Measurements from ENCODE around the gene HOXD8.

Gene HOXD8

DNA sequence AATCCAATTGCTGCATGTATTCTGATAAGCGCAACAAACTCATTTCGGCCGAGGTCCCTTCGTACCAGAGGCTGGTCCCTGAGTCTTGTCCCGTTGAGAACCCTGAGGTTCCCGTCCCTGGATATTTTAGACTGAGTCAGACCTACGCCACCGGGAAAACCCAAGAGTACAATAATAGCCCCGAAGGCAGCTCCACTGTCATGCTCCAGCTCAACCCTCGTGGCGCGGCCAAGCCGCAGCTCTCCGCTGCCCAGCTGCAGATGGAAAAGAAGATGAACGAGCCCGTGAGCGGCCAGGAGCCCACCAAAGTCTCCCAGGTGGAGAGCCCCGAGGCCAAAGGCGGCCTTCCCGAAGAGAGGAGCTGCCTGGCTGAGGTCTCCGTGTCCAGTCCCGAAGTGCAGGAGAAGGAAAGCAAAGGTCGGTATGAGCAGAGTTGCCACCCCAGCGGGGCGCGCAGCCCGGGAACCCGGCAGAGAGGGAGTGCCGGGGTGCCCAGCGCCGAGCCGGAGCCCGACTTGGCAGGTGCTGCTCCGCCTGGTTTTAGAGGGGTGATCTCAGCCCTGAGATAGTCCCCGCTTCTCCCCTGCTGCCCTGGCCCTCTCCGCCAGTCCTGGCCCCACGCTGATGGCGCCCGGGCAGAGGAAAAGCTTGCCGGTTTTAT, 12.2 kb upstream of the HOXD8 start:
- DNase-seq = peak; percentile 50

DNA sequence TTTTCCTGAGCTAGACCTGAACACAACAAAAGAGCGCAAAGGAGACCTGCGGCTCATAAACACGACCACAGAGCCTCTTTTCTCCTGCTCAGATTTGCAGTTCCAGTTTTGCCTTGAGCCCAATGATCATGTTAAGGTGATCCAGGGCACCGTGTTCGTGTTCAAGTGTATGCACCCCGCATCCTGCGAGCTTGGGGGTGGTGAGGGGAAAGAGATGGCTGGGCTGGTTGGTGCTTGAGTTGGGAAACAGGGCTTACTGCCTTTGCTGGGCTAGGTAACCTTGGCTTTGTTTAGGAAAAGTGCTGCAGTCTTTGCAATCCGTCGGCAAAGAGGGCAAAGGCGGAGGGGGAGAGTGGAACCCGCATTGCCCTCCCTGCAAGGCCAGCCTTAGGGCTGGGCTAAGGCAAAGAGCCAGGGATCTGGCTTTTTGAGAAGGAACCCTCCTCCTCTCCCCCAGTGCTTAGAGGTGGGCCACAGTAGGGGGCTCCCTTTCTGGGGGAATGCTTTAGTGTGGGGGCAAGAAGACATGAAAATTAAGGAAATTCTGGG, 11.6 kb upstream of the HOXD8 start:
- no peak for DNase-seq

DNA sequence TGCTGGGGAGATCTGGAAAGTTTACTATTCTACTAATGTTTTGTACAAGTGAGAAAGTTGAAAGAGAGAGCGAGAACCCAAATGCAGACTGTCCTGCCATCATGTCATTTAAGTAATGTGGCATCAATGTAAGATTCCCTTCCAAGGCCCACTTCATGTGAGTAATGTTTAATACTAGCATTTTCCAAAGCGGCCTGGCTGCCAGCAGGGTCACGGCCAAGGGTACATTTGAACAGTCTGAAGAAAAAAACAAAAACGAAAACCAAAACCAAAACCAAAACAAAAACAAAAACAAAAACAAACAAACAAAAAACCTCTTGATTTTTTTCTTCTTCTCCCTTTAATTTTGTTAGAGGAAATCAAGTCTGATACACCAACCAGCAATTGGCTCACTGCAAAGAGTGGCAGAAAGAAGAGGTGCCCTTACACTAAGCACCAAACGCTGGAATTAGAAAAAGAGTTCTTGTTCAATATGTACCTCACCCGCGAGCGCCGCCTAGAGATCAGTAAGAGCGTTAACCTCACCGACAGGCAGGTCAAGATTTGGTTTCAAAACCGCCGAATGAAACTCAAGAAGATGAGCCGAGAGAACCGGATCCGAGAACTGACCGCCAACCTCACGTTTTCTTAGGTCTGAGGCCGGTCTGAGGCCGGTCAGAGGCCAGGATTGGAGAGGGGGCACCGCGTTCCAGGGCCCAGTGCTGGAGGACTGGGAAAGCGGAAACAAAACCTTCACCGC, 10.7 kb upstream of the HOXD8 start:
- DNase-seq = no peak

DNA sequence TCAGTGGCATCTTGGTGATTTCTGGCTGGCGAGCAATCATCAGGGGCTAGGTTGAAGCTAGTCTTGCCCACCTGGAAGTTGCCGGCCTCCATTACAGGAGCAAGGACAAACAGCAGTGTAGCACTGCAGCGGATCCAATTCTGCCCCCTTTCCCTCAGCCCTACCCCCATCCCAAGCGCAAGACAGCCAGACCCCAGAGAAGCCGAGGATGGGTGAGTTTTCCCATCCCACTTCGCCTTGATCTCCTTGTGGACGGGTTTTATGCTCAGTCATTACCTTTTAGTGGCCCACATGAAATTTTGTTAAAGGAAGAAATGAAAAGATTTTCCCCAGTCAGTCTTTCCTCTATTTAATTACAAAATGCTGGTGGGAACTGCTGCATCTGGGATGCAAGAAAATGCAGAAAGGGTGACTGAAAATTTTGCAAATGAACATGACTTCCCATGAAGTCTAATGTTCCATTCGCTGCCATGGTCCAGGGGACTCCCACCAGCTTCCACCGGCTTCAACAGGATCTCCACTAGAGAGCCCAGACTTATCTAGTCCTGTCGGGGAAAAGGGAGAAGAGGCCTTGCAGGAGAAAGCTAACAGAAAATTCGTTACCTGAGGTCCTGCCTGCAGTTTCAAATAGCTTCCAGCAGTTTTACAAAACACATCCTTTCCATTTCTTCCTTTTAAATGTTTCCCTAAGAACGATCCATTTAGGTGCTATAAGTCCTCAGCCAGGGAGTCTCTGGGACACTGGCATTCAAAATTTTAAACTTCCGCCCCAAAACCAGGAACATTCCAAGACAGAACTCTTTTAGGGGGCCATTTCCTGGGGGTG, 8.9 kb upstream of the HOXD8 start:
- no peak for DNase-seq

DNA sequence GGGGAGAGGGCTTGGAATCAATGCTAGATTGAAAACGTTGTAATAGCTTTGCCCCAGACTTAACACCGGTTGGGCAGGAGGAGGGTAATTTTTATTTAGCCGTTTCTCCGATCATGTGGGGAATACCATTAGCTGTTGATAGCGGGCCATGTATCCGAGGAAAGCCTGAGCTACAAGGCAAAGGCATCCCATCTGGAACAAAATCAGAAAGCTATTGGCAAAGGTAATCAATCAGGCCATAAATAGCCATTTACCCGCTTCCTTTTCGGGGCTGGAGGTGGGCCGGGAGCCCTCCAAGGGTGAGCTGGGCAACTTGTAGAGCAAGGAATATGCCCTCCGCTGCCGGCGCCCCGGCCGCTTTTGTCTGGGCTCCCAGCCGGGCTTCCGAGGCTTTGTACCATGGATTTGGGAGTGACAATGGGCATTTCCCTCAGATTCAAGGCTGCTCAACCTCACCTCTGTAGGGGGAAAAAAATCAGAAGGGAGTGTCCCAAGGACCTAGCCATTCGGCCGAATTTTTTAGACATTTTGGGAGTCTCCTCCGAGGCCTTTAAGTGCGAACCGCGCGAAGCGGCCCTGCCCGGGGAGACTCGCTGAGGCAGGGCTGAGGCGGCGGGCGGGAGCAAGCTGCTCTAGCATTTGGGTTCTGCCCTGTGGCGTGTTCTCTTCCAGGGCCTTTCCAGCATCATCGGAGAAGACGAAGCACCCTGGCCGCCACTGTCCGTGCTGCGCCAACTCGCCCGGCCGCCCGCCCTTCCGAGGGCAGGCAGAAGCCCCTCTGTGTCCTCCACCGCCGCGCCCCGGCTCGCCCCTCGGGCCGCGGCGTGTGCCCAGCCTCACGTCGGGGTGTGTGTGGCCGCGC, 8.1 kb upstream of the HOXD8 start:
- no peak for DNase-seq

DNA sequence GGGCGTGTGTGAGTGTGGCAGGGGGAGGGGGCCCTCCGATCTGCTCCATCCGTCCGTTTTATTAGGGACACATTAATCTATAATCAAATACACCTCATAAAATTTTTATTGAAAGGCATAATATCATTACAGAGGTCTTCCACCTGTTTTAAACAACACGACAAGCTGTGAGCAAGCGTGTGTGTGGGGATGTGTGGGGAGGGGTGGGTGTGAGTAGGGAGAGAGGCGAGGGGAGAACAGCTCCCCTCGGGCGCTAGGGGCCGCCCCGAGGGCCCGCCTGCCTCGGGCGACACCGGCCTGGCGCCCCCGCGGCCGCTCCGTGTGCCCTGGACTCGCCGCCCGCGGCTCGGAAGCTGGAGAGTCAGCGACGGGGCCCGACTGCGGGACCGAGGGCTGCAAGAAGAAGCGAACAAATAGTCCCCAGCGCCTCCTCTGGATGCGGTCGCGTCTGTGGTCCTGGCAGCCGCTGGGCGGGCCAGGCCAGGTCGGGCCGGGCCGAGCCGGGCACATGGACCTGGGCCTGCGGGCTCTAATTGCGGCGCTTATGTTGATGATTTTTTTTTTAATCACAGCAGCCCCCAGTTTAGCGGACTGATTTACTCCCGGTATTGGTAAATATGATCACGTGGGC, 7.3 kb upstream of the HOXD8 start:
- DNase-seq = no peak

DNA sequence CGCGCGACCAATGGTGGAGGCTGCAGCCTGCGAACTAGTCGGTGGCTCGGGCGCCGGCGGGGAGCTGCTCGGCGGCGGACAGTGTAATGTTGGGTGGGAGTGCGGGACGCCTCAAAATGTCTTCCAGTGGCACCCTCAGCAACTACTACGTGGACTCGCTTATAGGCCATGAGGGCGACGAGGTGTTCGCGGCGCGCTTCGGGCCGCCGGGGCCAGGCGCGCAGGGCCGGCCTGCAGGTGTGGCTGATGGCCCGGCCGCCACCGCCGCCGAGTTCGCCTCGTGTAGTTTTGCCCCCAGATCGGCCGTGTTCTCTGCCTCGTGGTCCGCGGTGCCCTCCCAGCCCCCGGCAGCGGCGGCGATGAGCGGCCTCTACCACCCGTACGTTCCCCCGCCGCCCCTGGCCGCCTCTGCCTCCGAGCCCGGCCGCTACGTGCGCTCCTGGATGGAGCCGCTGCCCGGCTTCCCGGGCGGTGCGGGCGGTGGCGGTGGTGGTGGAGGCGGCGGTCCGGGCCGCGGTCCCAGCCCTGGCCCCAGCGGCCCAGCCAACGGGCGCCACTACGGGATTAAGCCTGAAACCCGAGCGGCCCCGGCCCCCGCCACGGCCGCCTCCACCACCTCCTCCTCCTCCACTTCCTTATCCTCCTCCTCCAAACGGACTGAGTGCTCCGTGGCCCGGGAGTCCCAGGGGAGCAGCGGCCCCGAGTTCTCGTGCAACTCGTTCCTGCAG, 6.7 kb upstream of the HOXD8 start, which contains the start of gene HOXD9:
TSS of gene HOXD9 (plus strand) at position 37 of the 728 bp plus-strand sequence. CDS start at position 87, 50 bp downstream.
- DNase-seq = peak; percentile 68

DNA sequence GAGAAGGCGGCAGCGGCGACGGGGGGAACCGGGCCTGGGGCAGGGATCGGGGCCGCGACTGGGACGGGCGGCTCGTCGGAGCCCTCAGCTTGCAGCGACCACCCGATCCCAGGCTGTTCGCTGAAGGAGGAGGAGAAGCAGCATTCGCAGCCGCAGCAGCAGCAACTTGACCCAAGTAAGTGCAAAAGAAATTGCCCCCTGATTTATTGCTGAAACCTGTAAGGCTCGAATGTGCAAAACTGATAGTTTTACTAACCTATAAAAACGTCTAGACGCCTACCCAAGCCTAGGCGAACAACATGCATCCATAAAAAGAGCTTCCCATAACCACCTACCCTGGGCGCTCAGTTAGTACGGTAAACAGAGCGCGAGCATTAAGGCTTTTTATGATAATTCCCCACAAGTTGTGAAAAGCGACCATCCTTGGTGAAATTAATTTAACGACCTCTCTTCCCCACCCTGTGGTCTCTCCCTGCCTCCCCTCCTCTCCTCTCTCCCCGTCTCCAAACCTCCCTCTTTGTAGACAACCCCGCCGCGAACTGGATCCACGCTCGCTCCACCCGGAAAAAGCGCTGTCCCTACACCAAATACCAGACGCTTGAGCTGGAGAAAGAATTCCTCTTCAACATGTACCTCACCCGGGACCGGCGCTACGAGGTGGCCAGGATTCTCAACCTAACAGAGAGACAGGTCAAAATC, 5.9 kb upstream of the HOXD8 start:
- no peak for DNase-seq

DNA sequence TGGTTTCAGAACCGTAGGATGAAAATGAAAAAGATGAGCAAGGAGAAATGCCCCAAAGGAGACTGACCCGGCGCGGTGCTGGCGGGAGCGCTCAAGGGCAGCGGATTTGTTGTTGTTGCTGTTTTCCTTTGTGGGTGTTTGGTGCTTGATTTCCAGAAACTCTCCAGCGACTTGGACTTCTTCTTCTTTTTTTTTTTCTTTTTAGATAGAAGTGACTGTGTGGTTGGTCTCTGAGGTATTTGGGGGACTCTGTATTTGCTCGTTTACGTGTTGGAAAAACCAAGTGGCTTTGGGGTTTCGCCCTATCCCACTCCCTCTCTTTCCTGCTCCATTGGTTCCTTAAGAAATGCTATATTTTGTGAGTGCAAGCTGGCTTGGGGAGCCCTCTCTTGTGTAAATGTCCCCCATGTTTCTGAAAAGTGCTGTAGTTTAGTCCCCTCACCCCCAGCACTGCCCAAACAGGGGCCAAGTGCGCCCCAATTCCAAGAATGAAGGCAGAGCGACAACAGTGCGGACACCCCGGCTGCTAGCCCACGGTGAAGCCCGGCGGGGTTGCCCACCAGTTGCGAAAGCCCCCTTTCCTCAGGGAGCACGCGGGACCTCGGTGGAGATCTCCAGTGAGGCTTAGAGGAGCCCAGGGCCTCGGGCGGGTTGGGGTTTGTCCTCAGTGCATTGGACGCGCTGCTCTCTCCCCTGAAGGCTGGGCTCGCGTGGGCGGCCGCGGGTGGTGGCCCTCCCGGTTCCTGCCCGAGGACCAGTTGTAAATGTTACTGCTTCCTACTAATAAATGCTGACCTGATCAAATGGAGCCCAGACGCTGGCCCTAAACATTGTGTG, 5.2 kb upstream of the HOXD8 start:
- DNase-seq = no peak

DNA sequence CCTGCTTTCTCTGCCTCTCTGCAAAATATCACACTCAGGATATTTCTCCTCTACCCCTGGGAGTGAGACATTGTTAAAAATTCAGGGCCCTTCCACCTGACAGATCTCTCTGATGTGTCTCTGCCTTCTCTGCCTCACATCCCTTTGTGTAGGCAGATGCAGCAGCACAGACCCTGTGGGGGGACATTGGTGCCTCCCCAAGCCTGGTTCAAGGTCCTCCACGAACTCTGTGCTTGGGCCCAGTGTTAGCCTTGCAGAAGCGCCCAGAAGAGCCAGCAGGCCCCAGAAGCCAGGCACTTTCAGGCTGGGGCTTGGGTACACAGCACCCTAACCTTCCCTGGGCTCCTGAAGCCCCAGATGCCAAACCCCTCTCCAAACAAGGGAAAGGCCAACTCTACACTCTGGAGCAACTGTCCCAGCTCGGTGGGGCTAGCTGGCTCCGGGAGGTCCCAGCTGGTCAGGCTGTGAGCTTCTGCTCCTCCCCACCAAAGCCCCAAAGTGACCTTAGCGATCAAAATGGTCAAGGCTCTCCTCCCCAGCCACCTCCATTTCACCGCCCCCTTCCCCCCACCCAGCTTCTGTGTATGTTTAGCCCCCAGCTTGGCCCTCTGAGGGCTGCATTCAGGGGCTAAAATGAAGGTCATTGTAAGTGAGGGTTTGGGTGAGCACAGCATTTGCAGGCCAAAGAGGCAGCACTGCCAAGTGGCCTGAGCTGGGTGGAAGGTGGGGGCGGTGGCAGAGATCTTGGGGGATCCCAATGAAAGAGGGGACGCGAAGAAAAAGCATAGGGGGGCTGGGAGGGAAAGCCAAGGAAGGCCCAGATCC, 4.3 kb upstream of the HOXD8 start:
- DNase-seq = no peak

DNA sequence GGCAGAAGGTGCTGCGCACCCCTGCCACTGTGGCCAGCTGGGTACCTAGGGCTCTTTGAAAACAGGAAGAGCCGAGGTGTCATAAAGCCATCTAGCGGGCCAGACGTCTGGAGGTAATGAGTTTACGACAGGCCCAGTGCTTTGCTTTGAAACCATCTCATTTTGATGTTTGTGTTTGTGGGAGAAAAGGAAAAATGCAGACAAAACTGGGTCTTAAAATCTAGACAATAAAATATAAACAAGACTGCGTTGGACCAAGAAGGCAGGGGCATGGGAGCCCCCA, 3.8 kb upstream of the HOXD8 start:
- no peak for DNase-seq

DNA sequence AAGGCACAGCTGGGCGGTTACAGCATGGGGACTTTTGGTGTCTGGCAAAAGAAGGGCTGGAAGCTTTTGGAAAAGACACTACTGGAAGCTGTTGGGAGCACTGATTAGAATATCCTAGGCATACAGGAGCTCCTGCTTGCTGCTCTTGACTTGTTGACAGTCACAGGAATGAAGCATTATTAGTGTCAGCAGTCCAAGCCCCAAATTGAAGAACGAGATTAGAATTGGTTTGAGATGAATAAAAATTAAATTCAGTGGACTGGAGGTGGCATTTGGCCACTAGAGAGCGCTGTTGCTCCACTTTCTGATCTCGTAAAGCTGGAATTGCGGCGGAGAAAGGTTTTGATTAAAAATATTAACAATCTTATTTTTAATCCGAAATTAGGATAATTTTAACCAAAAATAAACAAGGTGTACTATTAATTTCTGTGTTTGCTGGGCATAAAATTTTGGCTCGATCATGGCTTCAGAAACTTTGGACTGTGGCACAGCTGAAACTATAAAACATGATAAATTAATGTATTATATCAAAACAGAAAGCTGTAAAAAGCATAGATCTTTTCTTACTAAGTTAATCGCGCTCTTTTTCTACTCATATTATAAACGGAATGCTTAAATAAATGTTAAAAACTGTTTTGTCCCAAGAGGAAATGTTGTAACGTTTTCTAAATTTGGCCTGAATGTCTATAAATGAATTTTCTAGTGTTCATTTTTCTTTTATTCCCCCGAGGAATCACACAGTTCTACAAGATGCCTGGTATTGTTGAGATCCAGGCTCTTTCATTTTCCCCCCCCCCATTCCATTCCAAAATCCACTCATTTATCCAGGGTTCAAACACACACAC, 2.4 kb upstream of the HOXD8 start:
- DNase-seq = peak; percentile 86

DNA sequence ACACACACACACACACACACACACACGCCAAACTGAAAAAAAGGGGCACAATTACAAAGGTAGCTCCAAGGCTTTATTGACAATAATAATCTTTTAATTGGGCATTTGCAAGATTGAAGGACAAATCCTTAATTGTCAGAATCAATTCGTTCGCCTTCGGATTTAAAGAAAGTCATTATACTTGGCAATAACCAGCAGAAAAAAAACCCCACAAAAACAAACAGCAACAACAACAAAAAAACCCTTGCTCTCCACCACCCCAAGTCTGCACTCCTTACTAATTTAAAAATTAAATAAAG, 1.8 kb upstream of the HOXD8 start:
- DNase-seq = no peak

DNA sequence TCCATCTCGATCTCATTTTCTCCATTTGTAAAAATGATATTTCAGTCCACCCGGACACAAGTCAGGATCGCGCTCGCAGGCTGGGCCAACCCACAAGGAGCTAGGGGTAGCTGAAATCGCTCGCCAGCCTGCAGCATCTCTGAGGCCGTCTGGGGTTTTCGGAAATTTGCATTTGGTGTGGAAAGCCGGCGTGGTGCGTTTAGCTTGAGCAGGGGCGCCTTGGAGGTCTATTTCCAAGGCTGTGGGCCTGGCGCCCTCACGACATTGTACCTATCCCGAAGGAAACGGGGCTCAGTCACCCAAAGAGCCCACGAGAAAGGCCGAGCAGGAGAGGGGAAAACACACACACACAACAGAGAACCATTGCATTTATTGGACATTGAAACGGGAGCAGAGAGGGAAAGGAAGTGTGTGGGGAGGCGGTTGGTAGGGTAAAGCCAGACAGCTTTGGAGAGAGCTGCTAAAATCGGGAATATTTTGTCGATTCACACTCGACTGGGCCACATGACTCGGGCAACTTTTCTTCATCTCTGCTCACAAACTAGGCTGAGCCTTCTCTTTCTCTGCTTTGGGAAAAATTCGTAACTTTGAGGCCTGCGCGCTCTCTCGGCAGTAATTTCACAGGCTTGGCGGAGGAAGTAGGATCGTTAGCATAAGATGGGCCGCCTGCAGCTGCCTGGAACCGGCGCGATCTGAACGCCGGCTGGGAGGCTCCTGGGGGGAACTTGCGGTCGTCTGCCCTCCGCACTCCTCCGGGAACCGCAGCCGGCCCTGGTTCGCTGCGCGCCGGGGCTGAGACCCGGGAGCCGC, 1.1 kb upstream of the HOXD8 start:
- no peak for DNase-seq

DNA sequence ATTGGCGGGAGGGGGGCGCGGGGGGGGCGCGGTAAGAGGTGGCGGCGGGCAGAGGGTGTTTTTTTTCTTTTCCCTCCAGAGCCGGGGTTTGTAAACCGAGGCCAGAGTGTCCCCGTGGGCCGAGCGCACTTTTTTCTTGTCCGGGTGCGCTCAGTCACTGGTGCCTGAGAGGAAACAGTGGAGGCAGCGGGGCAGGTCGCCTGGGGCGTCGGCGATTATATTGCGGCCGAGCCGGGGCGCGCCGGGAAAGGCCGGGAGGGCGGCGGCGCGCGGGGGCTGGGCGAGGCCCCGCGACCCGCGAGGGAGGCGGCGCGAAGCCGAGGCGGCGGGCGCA, 275 bp downstream of the HOXD8 start:
- peak; percentile 61 for DNase-seq

DNA sequence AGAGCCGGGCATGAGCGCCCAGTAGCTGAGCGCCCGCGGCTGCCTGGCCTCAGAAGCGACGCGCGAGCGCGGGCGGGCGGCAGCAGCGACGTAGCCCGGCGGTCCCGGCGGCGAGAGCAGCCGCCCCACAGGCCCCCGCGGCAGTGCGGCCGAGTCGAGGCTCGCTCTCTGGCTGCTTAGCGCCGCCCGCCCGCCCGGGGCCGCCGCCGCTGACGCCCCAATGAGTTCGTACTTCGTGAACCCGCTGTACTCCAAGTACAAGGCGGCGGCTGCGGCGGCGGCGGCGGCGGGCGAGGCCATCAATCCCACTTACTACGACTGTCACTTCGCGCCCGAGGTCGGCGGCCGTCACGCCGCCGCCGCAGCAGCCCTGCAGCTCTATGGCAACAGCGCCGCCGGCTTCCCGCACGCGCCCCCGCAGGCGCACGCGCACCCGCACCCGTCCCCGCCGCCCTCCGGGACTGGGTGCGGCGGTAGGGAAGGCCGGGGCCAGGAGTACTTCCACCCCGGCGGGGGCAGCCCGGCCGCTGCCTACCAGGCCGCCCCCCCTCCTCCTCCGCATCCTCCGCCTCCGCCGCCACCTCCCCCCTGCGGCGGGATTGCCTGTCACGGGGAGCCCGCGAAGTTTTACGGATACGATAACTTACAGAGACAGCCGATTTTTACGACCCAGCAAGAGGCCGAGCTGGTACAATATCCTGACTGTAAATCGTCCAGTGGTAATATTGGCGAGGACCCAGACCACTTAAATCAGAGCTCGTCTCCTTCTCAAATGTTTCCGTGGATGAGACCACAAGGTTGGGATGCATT, 847 bp downstream of the HOXD8 start:
- peak; percentile 60 for DNase-seq

Measured in activated CD8-positive, alpha-beta memory T cell treated with anti-CD3 and anti-CD28 coated beads for 24 hours (primary cell).